ENCODE data around the gene GPATCH8.

GPATCH8 gene

GRCh38 chr17:44352828-44353671, 150.2 kb downstream of the GPATCH8 start:
- no peaks in the 10 kb centered on the region for H3K9me3 Mint-ChIP-seq
- no peaks in the 10 kb centered on the region for H3K36me3 Mint-ChIP-seq
- peak overlapping the region; percentile 54 for H3K4me3 Mint-ChIP-seq
- peaks cover 14% of the 10 kb centered on the region for H3K4me1 Mint-ChIP-seq
- no peak overlapping the region for H3K27ac Mint-ChIP-seq
- no peak for DNase-seq (ENCODE audit: low spot score in 2 of 2)
- no peak for ATAC-seq

GRCh38 chr17:44351961-44352827, 151.0 kb downstream of the GPATCH8 start:
- DNase-seq (ENCODE audit: low spot score in 2 of 2) (no peak), ATAC-seq (no peak)
- H3K36me3 Mint-ChIP-seq = no peaks in the 10 kb centered on the region
- H3K27ac Mint-ChIP-seq = no peak overlapping the region
- peak overlapping the region; percentile 54 for H3K4me3 Mint-ChIP-seq
- H3K9me3 Mint-ChIP-seq = no peaks in the 10 kb centered on the region
- H3K4me1 Mint-ChIP-seq = peaks cover 17% of the 10 kb centered on the region

- H3K27ac Mint-ChIP-seq = no peak overlapping the region
These were observed 151.7 kb downstream of the GPATCH8 start for GRCh38 chr17:44351464-44351863.

GRCh38 chr17:44350733-44351226, 152.4 kb downstream of the GPATCH8 start:
- H3K9me3 Mint-ChIP-seq = no peaks in the 10 kb centered on the region
- H3K4me1 Mint-ChIP-seq = peaks cover 23% of the 10 kb centered on the region
- H3K27ac Mint-ChIP-seq = no peak overlapping the region
- DNase-seq (ENCODE audit: low spot score in 2 of 2) (peak; percentile 69 to 86), ATAC-seq (peak; percentile 75)
- H3K36me3 Mint-ChIP-seq = no peaks in the 10 kb centered on the region
- no peak overlapping the region for H3K4me3 Mint-ChIP-seq

More at GRCh38 chr17:44351464-44351863, 151.7 kb downstream of the GPATCH8 start:
- Mint-ChIP-seq H3K4me3 (no peak overlapping the region), H3K9me3 (no peaks in the 10 kb centered on the region), H3K4me1 (peaks cover 17% of the 10 kb centered on the region), H3K36me3 (no peaks in the 10 kb centered on the region)
- no peak for ATAC-seq
- DNase-seq (ENCODE audit: low spot score in 2 of 2) = no peak

- ATAC-seq (no peak), DNase-seq (ENCODE audit: low spot score in 2 of 2) (no peak)
- peaks cover 35% of the 10 kb centered on the region for H3K4me1 Mint-ChIP-seq
- H3K4me3 Mint-ChIP-seq = no peak overlapping the region
- H3K27ac Mint-ChIP-seq = no peak overlapping the region
- no peaks in the 10 kb centered on the region for H3K9me3 Mint-ChIP-seq
- H3K36me3 Mint-ChIP-seq = peaks cover 6% of the 10 kb centered on the region
These were observed 153.6 kb downstream of the GPATCH8 start for GRCh38 chr17:44349553-44350070.

GRCh38 chr17:44348988-44349364, 154.2 kb downstream of the GPATCH8 start:
- Mint-ChIP-seq H3K4me1 (peaks cover 40% of the 10 kb centered on the region), H3K9me3 (no peaks in the 10 kb centered on the region), H3K27ac (no peak overlapping the region), H3K36me3 (peaks cover 6% of the 10 kb centered on the region), H3K4me3 (no peak overlapping the region)
- ATAC-seq (no peak), DNase-seq (ENCODE audit: low spot score in 2 of 2) (no peak)

GRCh38 chr17:44348234-44348987, 154.8 kb downstream of the GPATCH8 start:
- no peak for DNase-seq (ENCODE audit: low spot score in 2 of 2)
- H3K27ac Mint-ChIP-seq = no peak overlapping the region
- no peak overlapping the region for H3K4me3 Mint-ChIP-seq
- peak; percentile 42 for ATAC-seq
- peaks cover 42% of the 10 kb centered on the region for H3K4me1 Mint-ChIP-seq
- peaks cover 6% of the 10 kb centered on the region for H3K36me3 Mint-ChIP-seq
- H3K9me3 Mint-ChIP-seq = no peaks in the 10 kb centered on the region

All from stimulated activated effector memory CD8-positive, alpha-beta T cell treated with anti-CD3 and anti-CD28 coated beads, Interleukin-12 subunit alpha, Interleukin-12 subunit beta, amount 100 ng/mL, for 72 hours (primary cell).